A673 (cell line): ENCODE measurements around the gene DYTN. TPM values are rescaled to one million over a fixed set of nuclear protein-coding genes. Genes with fewer than 3 reads are reported as not detected.

Experiments used
- BruUV-seq: library from RNA; stranded (reverse); fragments of 400-500 nt; replicated peaks from 2 replicates; lab custom pipeline; 2021; lab: Mats Ljungman, UMichigan
- CTCF ChIA-PET: fragments of 300-600 bp; sonication (Branson Sonifier 250); formaldehyde crosslinking; loops from one replicate; lab custom pipeline; 2022; ENCODE audit warnings: antibody characterized with exemption; lab: Charles Lee
- POLR2A ChIA-PET: fragments of 300-600 bp; sonication (Branson Sonifier 250); formaldehyde crosslinking; loops from one replicate; lab custom pipeline; 2022; ENCODE audit warnings: antibody characterized with exemption; ENCODE audit not compliant: low non-redundant PET; lab: Charles Lee
- DNase-seq: peaks from one replicate; pipeline ENCODE4 v3.0.0-alpha.2; 2015; ENCODE audit warnings: low spot score
- H3K27ac ChIP-seq: fragments of 200-600 bp; sonication (generic); 2 replicates; pipeline ENCODE4 v1.5.1; 2016; ENCODE audit warnings: mixed run types, low read depth, mild to moderate bottlenecking, mixed read lengths, antibody characterized with exemption, low read length; ENCODE audit not compliant: poor library complexity, severe bottlenecking
- H3K27me3 ChIP-seq: fragments of 200-600 bp; sonication (generic); replicated peaks from 2 replicates; pipeline ENCODE4 v1.6.1; 2017; ENCODE audit warnings: mixed run types, low read depth, mild to moderate bottlenecking, mixed read lengths, antibody characterized with exemption, low read length; ENCODE audit not compliant: insufficient read depth, poor library complexity
- H3K36me3 ChIP-seq: fragments of 200-600 bp; sonication (generic); 2 replicates; pipeline ENCODE4 v1.6.1; 2016; ENCODE audit warnings: mixed run types, mild to moderate bottlenecking, mixed read lengths, antibody characterized with exemption, low read length; ENCODE audit not compliant: insufficient read depth, poor library complexity, severe bottlenecking
- H3K4me1 ChIP-seq: fragments of 200-600 bp; sonication (generic); 2 replicates; pipeline ENCODE4 v1.6.1; 2017; ENCODE audit warnings: mixed run types, mild to moderate bottlenecking, mixed read lengths, antibody characterized with exemption, low read length; ENCODE audit not compliant: insufficient read depth, poor library complexity, severe bottlenecking
- H3K4me3 ChIP-seq: fragments of 200-600 bp; sonication (generic); 2 replicates; pipeline ENCODE4 v1.5.1; 2016; ENCODE audit warnings: low read depth, mixed run types, mild to moderate bottlenecking, mixed read lengths, low read length; ENCODE audit not compliant: poor library complexity, severe bottlenecking
- H3K9me3 ChIP-seq: fragments of 200-600 bp; sonication (generic); 2 replicates; pipeline ENCODE4 v1.6.1; 2016; ENCODE audit warnings: mixed run types, low read depth, mild to moderate bottlenecking, mixed read lengths, antibody characterized with exemption, low read length; ENCODE audit not compliant: poor library complexity, severe bottlenecking
- CTCF ChIP-seq: fragments of 300-800, 200-600 bp; sonication (generic); conservative IDR thresholded peaks from 2 replicates; pipeline ENCODE4 v1.5.1; 2017; ENCODE audit warnings: low read depth, mild to moderate bottlenecking, antibody characterized with exemption, low read length, moderate library complexity, mixed read lengths
- EZH2 ChIP-seq: fragments of 200-600 bp; sonication (generic); IDR thresholded peaks from 2 replicates; pipeline ENCODE4 v1.6.1; 2017; ENCODE audit warnings: borderline replicate concordance, low read depth, mild to moderate bottlenecking, mixed read lengths, antibody characterized with exemption, low read length; ENCODE audit not compliant: poor library complexity, severe bottlenecking
- intact Hi-C: fragments of 100-400 bp; cut with micrococcal nuclease; formaldehyde crosslinking; loops from one replicate; pipeline ENCODE4 v1.10.0; 2022; ENCODE audit not compliant: unreplicated experiment
- total RNA-seq: library from RNA; stranded (reverse); gene quantifications from 2 replicates; pipeline ENCODE4 v1.2.3, GENCODE V29; 2021

The DYTN gene
- total RNA-seq, 1 experiment from 2014 or later: not detected

GRCh38 chr2:206733341-206733740 is 15.1 kb upstream of the DYTN start:
- H3K27ac ChIP-seq: no peak overlapping the region
- BruUV-seq: no TSS peak

GRCh38 chr2:206728277-206729199 is 10.3 kb upstream of the DYTN start:
- no peaks in the 10 kb centered on the region for H3K36me3 ChIP-seq
- no peaks in the 10 kb centered on the region for H3K4me1 ChIP-seq
- no peak overlapping the region for H3K4me3 ChIP-seq
- no peaks in the 10 kb centered on the region for H3K9me3 ChIP-seq
- no peak overlapping the region for H3K27ac ChIP-seq
- TF ChIP-seq EZH2 (no peak), CTCF (no peak)
- H3K27me3 ChIP-seq: peaks cover 6% of the 10 kb centered on the region
- intact Hi-C loops: no loop called here
- peak; percentile 44 for DNase-seq
- ChIA-PET CTCF (no interaction called here), POLR2A (no interaction called here)
- BruUV-seq: no TSS peak

More at GRCh38 chr2:206733341-206733740, 15.1 kb upstream of the DYTN start:
- ChIA-PET POLR2A (no interaction called here), CTCF (no interaction called here)
- no peak for DNase-seq
- H3K27me3 ChIP-seq: peaks cover 6% of the 10 kb centered on the region
- no peaks in the 10 kb centered on the region for H3K4me1 ChIP-seq
- H3K36me3 ChIP-seq: no peaks in the 10 kb centered on the region
- H3K9me3 ChIP-seq: no peaks in the 10 kb centered on the region
- TF ChIP-seq CTCF (no peak), EZH2 (no peak)
- intact Hi-C loops: no loop called here
- no peak overlapping the region for H3K4me3 ChIP-seq

DNA sequence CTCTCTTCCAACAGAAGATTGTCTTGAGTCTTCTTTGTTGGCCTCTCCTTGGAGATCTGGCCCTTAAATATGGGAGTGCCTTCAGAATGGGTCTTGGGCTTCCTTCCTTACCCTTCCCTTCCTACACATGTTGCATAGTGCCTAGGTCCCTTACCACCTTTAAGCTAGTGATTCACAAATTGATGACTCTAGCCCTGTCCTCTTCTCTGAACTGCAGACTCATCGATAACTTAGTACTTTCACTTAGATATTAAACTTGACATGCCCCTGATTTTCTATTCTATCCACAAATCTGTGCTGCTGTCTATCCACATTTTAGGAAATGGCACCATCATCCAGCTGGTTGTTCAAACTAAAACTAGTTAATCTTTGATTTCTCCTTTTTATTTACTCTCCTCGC is 9.1 kb upstream of the DYTN start:
- intact Hi-C loops: no loop called here

More for the DNA sequence above, 9.1 kb upstream of the DYTN start:
- BruUV-seq: no TSS peak
- CTCF ChIA-PET: no interaction called here
- DNase-seq: no peak
- H3K27me3 ChIP-seq: peaks cover 6% of the 10 kb centered on the region
- H3K4me3 ChIP-seq: no peak overlapping the region
- no peaks in the 10 kb centered on the region for H3K4me1 ChIP-seq
- no peak for TF ChIP-seq EZH2
- TF ChIP-seq CTCF: no peak
- POLR2A ChIA-PET: no interaction called here
- no peaks in the 10 kb centered on the region for H3K9me3 ChIP-seq
- no peaks in the 10 kb centered on the region for H3K36me3 ChIP-seq
- H3K27ac ChIP-seq: no peak overlapping the region
